HepG2 (cell line): Measurements from ENCODE around the gene SAC3D1. TPM values are rescaled to one million over a fixed set of nuclear protein-coding genes. Genes with fewer than 3 reads are reported as not detected.

ENCODE experiments used
- ATAC-seq: fragments of 200-7000 bp; cut with Tn5 transposase; 3 replicates; pipeline ENCODE4 v1.9.1; 2020; ENCODE audit warnings: mild to moderate bottlenecking, moderate library complexity
- BruUV-seq: library from RNA; stranded (reverse); fragments of 400-500 nt; replicated peaks from 2 replicates; lab custom pipeline; 2021; lab: Mats Ljungman, UMichigan
- CTCF ChIA-PET: fragments of 300-600 bp; formaldehyde crosslinking; extraction: SDS; loops from one replicate; lab custom pipeline; 2021; ENCODE audit warnings: low total read pairs, inconsistent platforms, low intra/inter-chr PET ratio; lab: Yijun Ruan, JAX
- POLR2A ChIA-PET: fragments of 350-600 bp; sonication (Branson Sonifier 250); formaldehyde crosslinking; loops from one replicate; lab custom pipeline; 2020; ENCODE audit warnings: antibody characterized with exemption, inconsistent platforms; lab: Yijun Ruan, JAX
- DNase-seq: peaks from one replicate; pipeline ENCODE4 v3.0.0-alpha.2; 2015; ENCODE audit warnings: low spot score
- FAIRE-seq: peaks from 3 replicates; lab custom pipeline; 2011; peaks lifted over from hg19 to GRCh38; lab: Jason Lieb, UNC
- H2AFZ ChIP-seq: one replicate; pipeline ENCODE4 v1.6.1; 2011; ENCODE audit warnings: low read length, inconsistent platforms
- H3K27ac ChIP-seq: fragments of 300-600 bp; 3 replicates; pipeline ENCODE4 v1.8.0; 2011; ENCODE audit warnings: mixed run types, mild to moderate bottlenecking, mixed read lengths, low read length, inconsistent platforms; ENCODE audit not compliant: insufficient read depth; ENCODE audit errors: extremely low read length
- H3K27me3 ChIP-seq, 2 experiments: fragments of 200-600 bp in 1 of 2; 2 replicates in 1 of 2; 3 replicates in 1 of 2; pipeline versions ENCODE4 v1.6.0 to v1.8.0; 2011; ENCODE audit warnings: low read length in 2 of 2, mild to moderate bottlenecking in 2 of 2, moderate library complexity in 2 of 2, inconsistent platforms in 1 of 2; ENCODE audit not compliant: insufficient read depth in 2 of 2, control insufficient read depth in 1 of 2
- H3K36me3 ChIP-seq, 2 experiments: fragments of 200-600 bp in 1 of 2; replicated peaks in 1 of 2; 2 replicates in 1 of 2; 3 replicates in 1 of 2; pipeline versions ENCODE4 v1.5.1 to v1.8.0; 2011; ENCODE audit warnings: low read length in 2 of 2, inconsistent platforms in 1 of 2; ENCODE audit not compliant: insufficient read depth in 2 of 2, control insufficient read depth in 1 of 2
- H3K4me1 ChIP-seq: 2 replicates; pipeline ENCODE4 v1.5.1; 2012; ENCODE audit warnings: low read length, inconsistent platforms; ENCODE audit not compliant: insufficient read depth
- H3K4me2 ChIP-seq: 2 replicates; pipeline ENCODE4 v1.6.0; 2011; ENCODE audit warnings: low read depth, low read length, inconsistent platforms
- H3K4me3 ChIP-seq, 3 experiments: fragments of 200-600 bp in 1 of 3; sonication (generic), shearing (Covaris generic) in 1 of 3; replicated peaks in 1 of 3; 2 replicates each; pipeline ENCODE4 v1.5.1; 2011 to 2016; ENCODE audit warnings: low read length in 3 of 3, inconsistent platforms in 2 of 3, low read depth in 2 of 3, mild to moderate bottlenecking in 2 of 3, control low read depth in 1 of 3, mixed read lengths in 1 of 3; ENCODE audit not compliant: insufficient read depth in 1 of 3
- H3K79me2 ChIP-seq: one replicate; pipeline ENCODE4 v1.6.1; 2011; ENCODE audit warnings: low read length, inconsistent platforms; ENCODE audit not compliant: insufficient read depth
- H3K9ac ChIP-seq: 2 replicates; pipeline ENCODE4 v1.6.0; 2011; ENCODE audit warnings: mild to moderate bottlenecking, low read depth, low read length, inconsistent platforms; ENCODE audit not compliant: insufficient read depth
- H3K9me3 ChIP-seq: 2 replicates; pipeline ENCODE4 v1.5.1; 2012; ENCODE audit warnings: mild to moderate bottlenecking, low read length
- H4K20me1 ChIP-seq: 2 replicates; pipeline ENCODE4 v1.6.0; 2011; ENCODE audit warnings: inconsistent platforms, mild to moderate bottlenecking, low read length, moderate library complexity; ENCODE audit not compliant: insufficient read depth
- GABPB1 ChIP-seq: IDR thresholded peaks from 2 replicates; pipeline ENCODE4 v1.6.1; 2016; ENCODE audit warnings: mild to moderate bottlenecking, missing genetic modification reagents, moderate library complexity, missing compliant biosample characterization
- ZBTB38 ChIP-seq: sonication (generic); formaldehyde crosslinking; IDR thresholded peaks from 2 replicates; pipeline ENCODE4 v1.5.1; 2020; ENCODE audit warnings: mild to moderate bottlenecking, missing genetic modification reagents
- ZBTB40 ChIP-seq, 2 experiments: fragments of 450-650 bp in 1 of 2; sonication (generic) in 1 of 2; formaldehyde crosslinking in 1 of 2; IDR thresholded peaks; 2 replicates each; pipeline versions ENCODE4 v1.6.1 to v1.8.0; 2016 to 2022; ENCODE audit warnings: antibody characterized with exemption in 1 of 2, mild to moderate bottlenecking in 1 of 2, missing genetic modification reagents in 1 of 2
- ZNF33B ChIP-seq: sonication (generic); formaldehyde crosslinking; IDR thresholded peaks from 2 replicates; pipeline ENCODE4 v1.5.1; 2020; ENCODE audit warnings: mild to moderate bottlenecking, missing genetic modification reagents
- ZNF343 ChIP-seq: sonication (generic); formaldehyde crosslinking; IDR thresholded peaks from 2 replicates; pipeline ENCODE4 v1.4.0; 2020; ENCODE audit warnings: mild to moderate bottlenecking, missing genetic modification reagents
- WGBS: methylation state at CpG from one replicate; pipeline ENCODE4 v1.1.6; 2017; ENCODE audit warnings: low lambda C conversion rate; 5-methylcytosine and 5-hydroxymethylcytosine counted together
- in situ Hi-C: cut with HindIII; loops from 2 replicates; pipeline ENCODE4 v1.10.0; 2017; ENCODE audit warnings: low pct_unique_long_range_greater_than_20kb; ENCODE audit not compliant: extremely low pct_ligation_motif_present
- intact Hi-C: fragments of 100-400 bp; cut with micrococcal nuclease; formaldehyde crosslinking; loops from one replicate; pipeline ENCODE4 v1.10.0; 2022; ENCODE audit not compliant: unreplicated experiment
- polyA plus RNA-seq, 8 experiments: library from polyadenylated mRNA; depleted of rRNA in 3 of 8; stranded (reverse) in 7 of 8; unstranded in 1 of 8; fragments of >200 nt; fragmentation: Illumina TruSeq in 4 of 8; extraction: Trizol in 4 of 8; gene quantifications; 2 replicates each; pipeline versions ENCODE4 v1.2.1 to v1.2.3, GENCODE V29; 2011 to 2016; ENCODE audit warnings: low read depth in 4 of 8, missing spikeins in 1 of 8, mixed read lengths in 1 of 8; ENCODE audit not compliant: insufficient read depth in 1 of 8
- total RNA-seq, 5 experiments: library from RNA; depleted of rRNA; stranded (reverse); fragments of >200 nt; fragmentation: Illumina TruSeq; extraction: Trizol; gene quantifications; 2 replicates each; pipeline ENCODE4 v1.2.3, GENCODE V29; 2016; ENCODE audit warnings: low read depth in 1 of 5
- TF ChIP-seq, protein P1 (sequence below): sonication (generic); formaldehyde crosslinking; IDR thresholded peaks from 2 replicates; pipeline ENCODE4 v1.4.0; 2020; ENCODE audit warnings: missing genetic modification reagents

SAC3D1 gene
- total and polyA plus RNA-seq, 2 of the 13 experiments (the other 11 are each of a cell fraction or from before 2014, with no cell fraction given) = 7.4 to 36.3 TPM

- FAIRE-seq (no peak), ATAC-seq (no peak), DNase-seq (no peak)
- WGBS = 80% methylated on average over 5 of the region's 10 CpGs
- TF ChIP-seq, protein P1, sequence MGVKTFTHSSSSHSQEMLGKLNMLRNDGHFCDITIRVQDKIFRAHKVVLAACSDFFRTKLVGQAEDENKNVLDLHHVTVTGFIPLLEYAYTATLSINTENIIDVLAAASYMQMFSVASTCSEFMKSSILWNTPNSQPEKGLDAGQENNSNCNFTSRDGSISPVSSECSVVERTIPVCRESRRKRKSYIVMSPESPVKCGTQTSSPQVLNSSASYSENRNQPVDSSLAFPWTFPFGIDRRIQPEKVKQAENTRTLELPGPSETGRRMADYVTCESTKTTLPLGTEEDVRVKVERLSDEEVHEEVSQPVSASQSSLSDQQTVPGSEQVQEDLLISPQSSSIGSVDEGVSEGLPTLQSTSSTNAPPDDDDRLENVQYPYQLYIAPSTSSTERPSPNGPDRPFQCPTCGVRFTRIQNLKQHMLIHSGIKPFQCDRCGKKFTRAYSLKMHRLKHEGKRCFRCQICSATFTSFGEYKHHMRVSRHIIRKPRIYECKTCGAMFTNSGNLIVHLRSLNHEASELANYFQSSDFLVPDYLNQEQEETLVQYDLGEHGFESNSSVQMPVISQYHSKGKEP (CRISPR knock-in tag) = no peak
- TF ChIP-seq ZBTB38 (CRISPR knock-in tag) (peak; percentile 58; the same call in 1 of the 2 replicates), ZNF343 (CRISPR knock-in tag) (no peak)
- no peaks in the 10 kb centered on the region for H3K36me3 ChIP-seq
- H3K27me3 ChIP-seq = no peaks in the 10 kb centered on the region
- no peaks in the 10 kb centered on the region for H4K20me1 ChIP-seq
- peak overlapping the region in 1 of 3 experiments; percentile 79; a peak in 1 of 6 replicates for H3K4me3 ChIP-seq
- no TSS peak for BruUV-seq
- no peaks in the 10 kb centered on the region for H3K9me3 ChIP-seq
- H3K27ac ChIP-seq = no peak overlapping the region
- no peak overlapping the region for H3K9ac ChIP-seq
- in situ Hi-C loops = loop anchor here (5.0 kb wide), 1 partner anchor 40 kb away; the partner anchor contains the start of gene SNX15
- ChIA-PET CTCF (no interaction called here), POLR2A (interaction anchor here (2.2 kb wide), 1 partner anchor 27 kb away, joined by 10 read pairs; the partner anchor contains the start of gene SAC3D1)
- peaks cover 45% of the 10 kb centered on the region for H3K4me1 ChIP-seq
- intact Hi-C loops = no loop called here
- no peaks in the 10 kb centered on the region for H3K79me2 ChIP-seq
- peak overlapping the region; percentile 87; the same call in 1 of the 2 replicates for H3K4me2 ChIP-seq
- no peak overlapping the region for H2AFZ ChIP-seq
These were observed 26.4 kb downstream of the SAC3D1 start for GRCh38 chr11:65067446-65067845.

DNA sequence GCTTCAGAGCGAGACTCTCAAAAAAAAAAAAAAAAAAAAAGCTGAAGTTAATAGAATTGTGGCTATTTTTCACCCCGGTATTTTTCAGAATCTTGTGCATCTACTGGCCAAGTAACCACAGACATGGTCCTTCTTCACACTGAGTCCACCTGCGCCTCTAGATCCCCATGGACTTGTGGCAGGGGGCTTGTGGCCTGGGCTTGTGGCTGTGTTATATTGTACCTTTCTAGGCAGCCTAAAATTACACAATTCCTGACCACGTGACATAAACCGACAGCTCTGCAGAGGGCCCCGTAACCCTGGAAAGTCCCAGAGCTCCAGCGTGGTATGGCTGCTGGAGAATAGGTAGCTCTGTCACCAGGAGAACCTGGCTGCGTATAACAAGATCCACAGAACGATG is 28.2 kb downstream of the SAC3D1 start:
- Histone ChIP-seq H3K4me1 (peaks cover 36% of the 10 kb centered on the region), H4K20me1 (no peaks in the 10 kb centered on the region), H3K4me2 (no peak overlapping the region), H3K9me3 (no peaks in the 10 kb centered on the region), H3K36me3 (no peaks in the 10 kb centered on the region), H3K4me3 (no peak overlapping the region), H3K27me3 (no peaks in the 10 kb centered on the region), H3K79me2 (no peaks in the 10 kb centered on the region), H3K9ac (0 out of 2 replicates have a peak overlapping the region, but pooled peaks have one; percentile 27), H2AFZ (no peak overlapping the region), H3K27ac (peak overlapping the region; percentile 29)
- ChIA-PET CTCF (no interaction called here), POLR2A (interaction anchor here (0.6 to 2.6 kb wide), 9 partner anchors 10 to 290 kb away, joined by 3 to 21 read pairs (median 4); partner anchors contain the start of genes ATG2A, BATF2, NAALADL1 and TM7SF2)
- no peak for ATAC-seq
- in situ Hi-C loops (loop anchor here (5.0 kb wide), 1 partner anchor 42 kb away; the partner anchor contains the start of gene SNX15), intact Hi-C loops (loop anchor here (1.0 kb wide), 1 partner anchor 56 kb away; no protein-coding TSS in a partner anchor)
- FAIRE-seq = peak; percentile 72
- 14% methylated on average over 9 of the region's 9 CpGs for WGBS
- no TSS peak for BruUV-seq
- peak; percentile 63 for DNase-seq
- TF ChIP-seq ZNF33B (CRISPR knock-in tag) (no peak), ZBTB40 (IDR thresholded peaks at IDR 0.05) (no peak), ZBTB40 (CRISPR knock-in tag; IDR thresholded peaks at IDR 0.05) (no peak), GABPB1 (CRISPR knock-in tag) (no peak)
